Subcutaneous abdominal adipose tissue (tissue), 5 donors: Measurements from ENCODE around the gene SNX2.
"Not testable (repeated sequence)": the region's sequence is repeated elsewhere in the genome, so short reads cannot be mapped to it uniquely, and the experiment has no call there.

Experiments used
- H3K27ac ChIP-seq: one replicate; pipeline ENCODE4 v1.7.0; 2013; ENCODE audit warnings: low read depth, mild to moderate bottlenecking, inconsistent platforms, low read length, moderate library complexity
- H3K27me3 ChIP-seq, 5 donors: one replicate each; pipeline ENCODE4 v1.7.0; 2013; ENCODE audit warnings: low read length in 5 of 5, inconsistent platforms in 1 of 5; ENCODE audit not compliant: control insufficient read depth in 5 of 5, insufficient read depth in 4 of 5
- H3K36me3 ChIP-seq, 5 donors: one replicate each; pipeline ENCODE4 v1.7.0; 2013; ENCODE audit warnings: low read length in 5 of 5; ENCODE audit not compliant: control insufficient read depth in 5 of 5, insufficient read depth in 5 of 5
- H3K4me1 ChIP-seq, 5 donors: one replicate each; pipeline ENCODE4 v1.7.0; 2013; ENCODE audit warnings: low read length in 5 of 5, mild to moderate bottlenecking in 3 of 5, moderate library complexity in 1 of 5; ENCODE audit not compliant: control insufficient read depth in 5 of 5, insufficient read depth in 5 of 5
- H3K4me3 ChIP-seq, 5 donors: one replicate each; pipeline ENCODE4 v1.7.0; 2013; ENCODE audit warnings: low read length in 5 of 5, low read depth in 1 of 5
- H3K9ac ChIP-seq, 5 donors: one replicate each; pipeline ENCODE4 v1.7.0; 2013; ENCODE audit warnings: low read length in 5 of 5, mild to moderate bottlenecking in 4 of 5, moderate library complexity in 3 of 5
- H3K9me3 ChIP-seq, 5 donors: one replicate each; pipeline ENCODE4 v1.7.0; 2013; ENCODE audit warnings: low read length in 5 of 5; ENCODE audit not compliant: control insufficient read depth in 5 of 5
- donor health status: healthy.
- donor health status: healthy.
- donor health status: healthy.
- donor health status: healthy.
- donor health status: healthy.

Gene SNX2

GRCh38 chr5:122749886-122750285 is 25.0 kb upstream of the SNX2 start:
- H3K4me3 ChIP-seq, result no peak overlapping the region
- H3K36me3 ChIP-seq, result no peaks in the 10 kb centered on the region
- no peaks in the 10 kb centered on the region for H3K27me3 ChIP-seq
- H3K4me1 ChIP-seq, result peaks cover 0 to 2% (median 0%) of the 10 kb centered on the region in 5 donors
- H3K9ac ChIP-seq, result no peak overlapping the region
- no peak overlapping the region for H3K27ac ChIP-seq
- H3K9me3 ChIP-seq, result no peaks in the 10 kb centered on the region

DNA sequence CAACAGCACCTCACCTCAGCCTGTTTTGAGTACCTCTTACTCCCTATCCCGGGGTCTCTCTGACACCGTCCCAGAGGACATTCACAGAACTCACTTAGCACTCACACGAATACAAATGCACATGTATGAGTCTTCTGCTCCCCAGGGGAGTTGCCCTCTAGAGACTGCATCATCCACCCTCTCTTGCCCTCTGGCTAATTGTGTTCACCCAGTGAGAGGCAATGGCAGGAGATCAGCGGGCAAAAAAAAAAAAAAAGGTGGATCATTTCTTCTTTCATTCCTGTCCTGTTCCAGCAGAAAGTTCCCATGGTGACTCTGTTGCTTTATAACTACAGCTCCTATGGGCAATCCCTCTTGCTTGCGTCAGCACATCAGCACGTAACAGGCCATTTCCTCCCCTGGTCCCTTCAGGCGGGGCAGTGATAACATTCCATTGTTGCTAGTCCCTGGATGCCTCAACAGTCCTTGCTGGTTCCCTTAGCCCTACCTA is 23.5 kb upstream of the SNX2 start:
- H3K27ac ChIP-seq, result no peak overlapping the region
- no peak overlapping the region for H3K4me3 ChIP-seq
- no peaks in the 10 kb centered on the region for H3K9me3 ChIP-seq
- H3K9ac ChIP-seq, result no peak overlapping the region
- H3K36me3 ChIP-seq, result no peaks in the 10 kb centered on the region
- H3K27me3 ChIP-seq, result no peaks in the 10 kb centered on the region
- H3K4me1 ChIP-seq, result peaks cover 0 to 6% (median 0%) of the 10 kb centered on the region in 5 donors

DNA sequence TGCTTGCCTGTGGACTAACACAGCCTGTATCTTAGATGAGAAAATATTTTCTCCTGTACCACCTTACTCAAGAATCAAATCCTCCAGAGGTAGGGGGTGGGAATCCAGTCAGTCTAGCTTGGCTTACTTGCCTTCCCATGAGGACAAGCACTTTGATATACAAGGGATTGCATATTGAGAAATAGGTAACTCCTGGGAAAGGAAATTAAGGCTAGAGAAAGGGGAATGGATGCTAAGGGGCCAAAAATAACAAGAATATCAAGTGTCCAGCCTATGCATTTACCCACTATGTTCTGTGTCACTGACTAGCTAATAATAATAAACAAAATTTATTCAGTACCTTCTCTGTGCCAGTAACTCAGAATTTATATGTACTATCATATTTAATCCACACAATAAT is 21.4 kb upstream of the SNX2 start:
- Histone ChIP-seq H3K27ac (no peak overlapping the region), H3K9me3 (no peaks in the 10 kb centered on the region), H3K36me3 (no peaks in the 10 kb centered on the region), H3K4me1 (peaks cover 0 to 6% (median 0%) of the 10 kb centered on the region in 5 donors), H3K4me3 (no peak overlapping the region), H3K9ac (no peak overlapping the region), H3K27me3 (no peaks in the 10 kb centered on the region)

DNA sequence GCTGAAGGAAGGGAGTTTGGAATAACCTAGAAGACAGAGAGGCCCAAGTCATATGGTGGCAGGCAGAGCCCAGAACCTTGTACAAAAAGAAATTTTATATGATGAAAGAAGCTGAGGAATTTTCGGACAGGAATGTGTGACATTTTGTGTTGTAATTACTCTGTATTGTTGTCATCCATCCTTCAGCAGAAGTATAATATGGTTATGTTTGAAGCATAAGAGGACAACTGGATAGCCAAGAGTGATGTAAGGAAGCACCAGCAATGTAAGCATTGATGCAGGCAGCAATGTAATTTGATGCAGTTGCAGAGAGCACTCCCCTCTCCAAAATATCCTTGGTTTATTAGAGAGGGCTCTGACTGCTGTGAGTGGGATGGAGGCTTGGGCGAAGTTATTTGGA is 19.1 kb upstream of the SNX2 start:
- no peaks in the 10 kb centered on the region for H3K27me3 ChIP-seq
- no peak overlapping the region for H3K27ac ChIP-seq
- no peaks in the 10 kb centered on the region for H3K36me3 ChIP-seq
- H3K4me3 ChIP-seq, result no peak overlapping the region
- H3K9ac ChIP-seq, result no peak overlapping the region
- H3K9me3 ChIP-seq, result no peaks in the 10 kb centered on the region
- H3K4me1 ChIP-seq, result peaks cover 0 to 6% (median 0%) of the 10 kb centered on the region in 5 donors

- H3K27ac ChIP-seq, result no peak overlapping the region
Observed at GRCh38 chr5:122756264-122756911, 18.5 kb upstream of the SNX2 start.

DNA sequence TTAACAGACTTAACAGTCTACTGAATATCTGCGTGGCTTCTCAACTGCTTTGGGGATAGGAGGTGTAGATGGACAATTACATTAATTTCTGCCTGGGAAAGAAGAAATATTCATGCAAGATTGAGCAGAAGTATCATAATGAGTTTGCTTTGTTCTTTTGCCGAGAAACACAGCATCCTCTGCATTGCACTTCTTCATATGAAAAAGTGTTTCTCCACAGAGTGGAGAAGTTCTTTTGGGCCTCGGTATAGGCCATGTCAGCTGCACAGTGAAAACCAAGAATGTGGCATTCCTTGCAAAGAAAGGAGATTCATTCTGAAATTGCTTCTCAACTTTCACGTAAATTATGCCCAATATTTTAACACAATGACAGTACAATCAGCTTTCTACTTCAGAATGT is 17.6 kb upstream of the SNX2 start:
- Histone ChIP-seq H3K9ac (no peak overlapping the region), H3K36me3 (no peaks in the 10 kb centered on the region), H3K9me3 (no peaks in the 10 kb centered on the region), H3K4me1 (peaks cover 0 to 6% (median 0%) of the 10 kb centered on the region in 5 donors), H3K27ac (no peak overlapping the region), H3K4me3 (no peak overlapping the region), H3K27me3 (no peaks in the 10 kb centered on the region)

More at GRCh38 chr5:122756264-122756911, 18.5 kb upstream of the SNX2 start:
- Histone ChIP-seq H3K4me1 (peaks cover 0 to 6% (median 0%) of the 10 kb centered on the region in 5 donors), H3K4me3 (no peak overlapping the region), H3K27me3 (no peaks in the 10 kb centered on the region), H3K36me3 (no peaks in the 10 kb centered on the region), H3K9ac (no peak overlapping the region), H3K9me3 (no peaks in the 10 kb centered on the region)

DNA sequence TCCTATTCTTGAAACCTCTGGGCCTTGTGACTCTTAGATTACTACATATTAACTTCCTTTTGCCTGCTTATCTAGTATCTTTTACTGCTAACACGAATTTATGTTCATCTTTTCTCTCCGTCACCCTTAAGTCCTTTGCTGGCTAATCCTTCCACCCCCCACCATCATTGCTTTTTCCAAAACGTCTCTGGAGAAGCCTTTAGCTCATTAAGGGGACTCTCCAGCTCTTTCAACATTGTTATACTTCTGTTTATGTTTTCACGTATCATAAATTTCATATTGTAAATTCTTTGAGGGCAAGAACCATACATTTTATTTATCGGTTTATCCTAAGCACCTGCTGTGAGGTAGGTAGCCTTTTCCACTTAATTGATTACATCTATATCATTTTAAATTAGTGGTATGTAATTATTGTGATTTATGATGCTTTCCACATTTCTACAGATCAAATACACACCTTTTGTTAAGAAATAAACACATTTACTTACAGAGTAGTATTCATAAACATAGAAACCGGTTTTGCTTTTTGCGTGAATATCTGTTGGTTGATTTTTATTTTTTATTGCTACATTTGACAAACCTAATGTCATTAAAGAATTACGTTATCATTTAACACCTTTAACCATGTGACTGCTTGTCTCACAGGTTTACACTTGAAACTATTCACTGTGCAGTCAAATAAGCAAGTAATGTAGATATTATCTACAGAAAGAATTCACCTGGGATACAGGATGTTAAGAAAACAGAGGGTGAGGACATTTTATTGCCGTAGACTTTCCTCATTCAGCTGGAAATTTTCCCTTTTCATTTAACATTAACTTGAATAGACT is 15.4 kb upstream of the SNX2 start:
- no peak overlapping the region for H3K9ac ChIP-seq
- H3K4me1 ChIP-seq, result peaks cover 0 to 6% (median 0%) of the 10 kb centered on the region in 5 donors
- H3K27ac ChIP-seq, result no peak overlapping the region
- no peaks in the 10 kb centered on the region for H3K27me3 ChIP-seq
- no peak overlapping the region for H3K4me3 ChIP-seq
- no peaks in the 10 kb centered on the region for H3K36me3 ChIP-seq
- H3K9me3 ChIP-seq, result no peaks in the 10 kb centered on the region

GRCh38 chr5:122760236-122760635 is 14.6 kb upstream of the SNX2 start:
- Histone ChIP-seq H3K9ac (no peak overlapping the region), H3K9me3 (no peaks in the 10 kb centered on the region), H3K27ac (no peak overlapping the region), H3K4me1 (peaks cover 0 to 6% (median 0%) of the 10 kb centered on the region in 5 donors), H3K36me3 (no peaks in the 10 kb centered on the region), H3K4me3 (no peak overlapping the region), H3K27me3 (no peaks in the 10 kb centered on the region)

DNA sequence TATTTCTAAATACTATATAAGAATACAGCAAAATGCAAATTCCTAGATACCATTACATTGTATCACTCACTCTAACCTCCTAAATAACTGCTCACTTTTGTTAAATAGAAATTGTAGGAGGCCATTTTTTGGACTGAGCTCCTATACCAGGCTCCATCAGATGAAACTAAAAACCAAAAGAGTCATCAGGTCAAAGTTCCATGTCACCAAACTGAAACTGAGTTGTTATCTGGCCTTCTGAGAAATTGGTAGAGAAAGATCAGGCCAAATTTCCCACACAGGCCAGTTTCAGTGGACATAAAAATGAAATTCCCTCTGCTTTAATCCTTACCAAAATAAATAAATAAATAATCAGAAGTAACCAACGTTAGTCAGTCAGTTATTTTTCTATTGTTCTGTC is 13.8 kb upstream of the SNX2 start:
- H3K36me3 ChIP-seq, result no peaks in the 10 kb centered on the region

GRCh38 chr5:122761896-122762295 is 13.0 kb upstream of the SNX2 start:
- H3K36me3 ChIP-seq, H3K27me3 ChIP-seq, H3K4me1 ChIP-seq, H3K4me3 ChIP-seq, H3K9me3 ChIP-seq, H3K27ac ChIP-seq, H3K9ac ChIP-seq: not testable (repeated sequence)

More for the DNA sequence above, 13.8 kb upstream of the SNX2 start:
- Histone ChIP-seq H3K4me1 (no peaks in the 10 kb centered on the region), H3K9ac (no peak overlapping the region), H3K27me3 (no peaks in the 10 kb centered on the region), H3K9me3 (no peaks in the 10 kb centered on the region), H3K27ac (no peak overlapping the region), H3K4me3 (no peak overlapping the region)
